ENCODE data around the gene ERFL.

ERFL gene

GRCh38 chr19:41882568-41883462 lies 45.4 kb downstream of the ERFL start, which contains the start of gene ARHGEF1:
ARHGEF1 (plus strand) TSS chr19:41883184; CDS start chr19:41888083, 4,899 bp downstream.
- Histone ChIP-seq H3K4me1 (ENCODE audit: control insufficient read depth, insufficient read depth, low read length) (peaks cover 11% of the 10 kb centered on the region; the same call in 1 of the 2 replicates), H3K27ac (ENCODE audit: extremely low read depth, low read depth, low read length) (peak within 1 kb of the TSS; percentile 10; the same call in 1 of the 2 replicates), H3K36me3 (ENCODE audit: control insufficient read depth in 2 of 2, insufficient read depth in 1 of 2, low read length in 2 of 2) (peaks cover 0 to 9% of the 10 kb centered on the region in 2 experiments; a peak in 1 of 3 replicates), H3K9me3 (ENCODE audit: control insufficient read depth, insufficient read depth, low read depth, low read length) (no peaks in the 10 kb centered on the region), H3K4me3 (ENCODE audit: low read depth, low read length) (peak within 1 kb of the TSS; percentile 47)
- ChIA-PET POLR2A (interaction anchor here (1.6 to 5.1 kb wide), 4 partner anchors 10 to 54 kb away, joined by 6 to 68 read pairs (median 18); partner anchors contain the start of gene RPS19), CTCF (interaction anchor here (0.5 to 3.8 kb wide), 6 partner anchors 10 to 485 kb away, joined by 3 to 22 read pairs (median 4); partner anchors contain the start of gene RPS19)
- TF ChIP-seq ZNF561 (tag by site-specific recombination; IDR thresholded peaks at IDR 0.05; ENCODE audit: borderline replicate concordance), result no peak
- TF ChIP-seq ZNF529 (tag by site-specific recombination; IDR thresholded peaks at IDR 0.05; ENCODE audit: insufficient replicate concordance), result no peak
- TF ChIP-seq SCRT2 (tag by site-specific recombination; IDR thresholded peaks at IDR 0.05), result peak; percentile 33; the same call in 1 of the 2 replicates
- peak; percentile 87 for TF ChIP-seq ZNF366 (tag by site-specific recombination; conservative IDR thresholded peaks at IDR 0.05)
- TF ChIP-seq ZNF677 (tag by site-specific recombination; IDR thresholded peaks at IDR 0.05), result no peak
- TF ChIP-seq ZNF785 (tag by site-specific recombination; IDR thresholded peaks at IDR 0.05), result peak; percentile 22; the same call in 1 of the 2 replicates
- no peak for TF ChIP-seq BCL6B (tag by site-specific recombination; IDR thresholded peaks at IDR 0.05)
- TF ChIP-seq PRDM1 (tag by site-specific recombination; IDR thresholded peaks at IDR 0.05), result peak; percentile 98
- TF ChIP-seq ZFHX2 (tag by site-specific recombination; conservative IDR thresholded peaks at IDR 0.05), result no peak
- TF ChIP-seq KLF8 (tag by site-specific recombination; IDR thresholded peaks at IDR 0.05), result no peak
- no peak for TF ChIP-seq ZNF768 (tag by site-specific recombination; IDR thresholded peaks at IDR 0.05)

GRCh38 chr19:41880329-41880708 lies 47.9 kb downstream of the ERFL start:
- Histone ChIP-seq H3K9me3 (ENCODE audit: control insufficient read depth, insufficient read depth, low read depth, low read length) (no peaks in the 10 kb centered on the region), H3K36me3 (ENCODE audit: control insufficient read depth in 2 of 2, insufficient read depth in 1 of 2, low read length in 2 of 2) (peaks cover 0 to under 1% of the 10 kb centered on the region in 2 experiments; a peak in 1 of 3 replicates), H3K27ac (ENCODE audit: extremely low read depth, low read depth, low read length) (no peak overlapping the region), H3K4me3 (ENCODE audit: low read depth, low read length) (no peak overlapping the region), H3K4me1 (ENCODE audit: control insufficient read depth, insufficient read depth, low read length) (peaks cover 8% of the 10 kb centered on the region; the same call in 1 of the 2 replicates)
- ChIA-PET CTCF (interaction anchor here (0.5 to 0.7 kb wide), 3 partner anchors 25 to 56 kb away, joined by 3 to 4 read pairs (median 3); no protein-coding TSS in a partner anchor), POLR2A (interaction anchor here (0.6 to 0.7 kb wide), 2 partner anchors 516 to 591 kb away, joined by 3 to 5 read pairs; no protein-coding TSS in a partner anchor)
- TF ChIP-seq ZNF398 (tag by site-specific recombination; IDR thresholded peaks at IDR 0.05) (0 out of 2 replicates have a peak, but pooled peaks have one; percentile 9), ZFP41 (tag by site-specific recombination; IDR thresholded peaks at IDR 0.05; ENCODE audit: borderline replicate concordance) (no peak), ZNF366 (tag by site-specific recombination; conservative IDR thresholded peaks at IDR 0.05) (peak; percentile 97), ZNF596 (tag by site-specific recombination; IDR thresholded peaks at IDR 0.05) (peak; percentile 85), ZNF148 (tag by site-specific recombination; IDR thresholded peaks at IDR 0.05; ENCODE audit: borderline replicate concordance) (peak; percentile 48; the same call in 1 of the 2 replicates), ZNF433 (tag by site-specific recombination; IDR thresholded peaks at IDR 0.05; ENCODE audit: low read depth) (no peak), KLF17 (tag by site-specific recombination; IDR thresholded peaks at IDR 0.05) (no peak)
